BLaER1 treated with 17β-estradiol and CSF1 and Interleukin-3, amounts not matched to agents 10 nM and 100 nM (cell line): ENCODE measurements around the gene YBX1.

Source experiments
- H3K27ac ChIP-seq, 11 experiments: shearing (Covaris generic); formaldehyde crosslinking; 2 replicates each; pipeline ENCODE4 v1.8.1; 2022
- H3K27me3 ChIP-seq, 11 experiments: shearing (Covaris generic); formaldehyde crosslinking; 2 replicates each; pipeline ENCODE4 v1.8.1; 2022
- H3K36me3 ChIP-seq, 11 experiments: shearing (Covaris generic); formaldehyde crosslinking; 2 replicates each; pipeline ENCODE4 v1.8.1; 2022
- H3K4me1 ChIP-seq, 10 experiments: shearing (Covaris generic); formaldehyde crosslinking; 2 replicates each; pipeline ENCODE4 v1.8.1; 2022
- H3K4me2 ChIP-seq, 11 experiments: shearing (Covaris generic); formaldehyde crosslinking; 2 replicates each; pipeline ENCODE4 v1.8.1; 2022
- H3K4me3 ChIP-seq, 10 experiments: shearing (Covaris generic); formaldehyde crosslinking; 2 replicates each; pipeline ENCODE4 v1.8.1; 2022
- H3K9ac ChIP-seq, 11 experiments: shearing (Covaris generic); formaldehyde crosslinking; 2 replicates each; pipeline ENCODE4 v1.8.1; 2022
- H3K9me3 ChIP-seq, 11 experiments: shearing (Covaris generic); formaldehyde crosslinking; replicated peaks in 1 of 11; 2 replicates each; pipeline ENCODE4 v1.8.1; 2022
- H4K20me1 ChIP-seq, 11 experiments: shearing (Covaris generic); formaldehyde crosslinking; 2 replicates each; pipeline ENCODE4 v1.8.1; 2022
- Cebpa-rat ChIP-seq, 11 experiments: shearing (Covaris generic); IDR thresholded peaks; 2 replicates each; pipeline ENCODE4 v1.8.1; 2022

Gene YBX1

DNA sequence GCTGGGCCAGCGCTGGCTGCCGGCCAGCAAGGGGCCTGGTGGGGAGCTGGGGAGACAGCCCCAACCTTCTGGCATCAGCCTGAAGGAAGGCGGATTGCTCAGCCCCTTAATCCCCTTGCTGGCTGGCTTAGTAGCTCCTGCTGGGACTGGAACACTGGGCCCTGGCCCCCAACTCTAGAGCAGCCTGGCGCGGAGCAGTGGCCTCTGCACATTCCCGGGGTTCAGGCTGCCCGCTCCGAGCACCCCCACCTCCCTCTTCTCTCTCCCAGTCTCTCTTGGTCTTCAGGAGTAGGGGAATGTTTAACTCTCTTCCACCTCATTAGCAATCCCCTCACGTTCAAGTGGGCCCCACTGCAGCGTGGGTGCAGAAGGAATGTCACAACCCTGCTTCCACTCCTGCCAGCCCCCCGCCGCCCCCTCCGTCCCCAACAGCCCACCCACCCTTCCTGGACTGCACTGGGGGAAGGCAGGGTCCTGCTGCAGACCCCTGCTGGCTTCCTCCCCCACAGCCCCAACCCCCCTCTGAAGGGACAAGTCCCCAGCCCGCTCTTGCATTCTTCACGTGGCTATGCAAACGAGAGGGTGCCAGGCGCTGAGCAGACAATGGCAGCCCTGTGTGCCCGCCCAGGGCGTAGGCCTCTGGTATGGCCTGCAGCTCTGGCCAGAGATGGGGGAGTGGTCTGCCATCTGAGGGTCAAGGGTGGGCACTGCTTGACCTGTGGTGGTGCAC is 58.8 kb downstream of the YBX1 start:
- no peak overlapping the region for H3K4me3 ChIP-seq
- no peak overlapping the region for H3K4me2 ChIP-seq
- H3K4me1 ChIP-seq = peaks cover 26 to 36% (median 33%) of the 10 kb centered on the region in 10 experiments
- no peak overlapping the region for H3K9ac ChIP-seq
- H3K27ac ChIP-seq = no peak overlapping the region
- H3K36me3 ChIP-seq = peaks cover 5 to 13% (median 9%) of the 10 kb centered on the region in 11 experiments
- H3K9me3 ChIP-seq = no peaks in the 10 kb centered on the region
- peaks cover 0 to 8% (median 0%) of the 10 kb centered on the region in 11 experiments; a peak in 1 of 22 replicates for H4K20me1 ChIP-seq
- no peak for TF ChIP-seq Cebpa-rat (IDR thresholded peaks at IDR 0.05)
- H3K27me3 ChIP-seq = no peaks in the 10 kb centered on the region

DNA sequence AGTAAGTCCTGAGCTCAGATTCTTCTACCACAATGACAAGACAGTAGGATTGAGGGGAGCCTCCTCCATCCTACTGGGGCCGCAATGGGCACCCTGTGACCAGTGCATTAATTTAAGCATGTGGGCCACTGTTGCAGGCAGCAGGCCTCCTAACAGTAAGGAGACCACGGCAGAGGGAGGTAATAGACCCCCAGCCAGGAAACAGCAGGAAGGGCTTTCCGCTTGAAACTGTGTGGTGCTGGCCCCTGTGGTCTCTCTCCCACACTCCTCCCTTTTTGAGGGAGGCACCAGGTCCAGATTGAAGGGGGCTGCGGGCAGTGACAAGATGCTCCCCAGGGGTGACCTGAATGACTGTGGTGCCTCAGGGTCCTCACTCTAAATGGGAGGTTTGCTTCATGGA is 59.5 kb downstream of the YBX1 start:
- no peaks in the 10 kb centered on the region for H3K27me3 ChIP-seq
- peaks cover 12 to 20% (median 16%) of the 10 kb centered on the region in 11 experiments for H3K36me3 ChIP-seq
- H3K9me3 ChIP-seq = no peaks in the 10 kb centered on the region
- H3K4me2 ChIP-seq = no peak overlapping the region
- H3K4me1 ChIP-seq = peaks cover 19 to 30% (median 26%) of the 10 kb centered on the region in 10 experiments
- H3K27ac ChIP-seq = no peak overlapping the region
- H3K4me3 ChIP-seq = no peak overlapping the region
- H3K9ac ChIP-seq = no peak overlapping the region
- TF ChIP-seq Cebpa-rat (IDR thresholded peaks at IDR 0.05) = no peak
- peaks cover 0 to 15% (median 0%) of the 10 kb centered on the region in 11 experiments; a peak in 3 of 22 replicates for H4K20me1 ChIP-seq

DNA sequence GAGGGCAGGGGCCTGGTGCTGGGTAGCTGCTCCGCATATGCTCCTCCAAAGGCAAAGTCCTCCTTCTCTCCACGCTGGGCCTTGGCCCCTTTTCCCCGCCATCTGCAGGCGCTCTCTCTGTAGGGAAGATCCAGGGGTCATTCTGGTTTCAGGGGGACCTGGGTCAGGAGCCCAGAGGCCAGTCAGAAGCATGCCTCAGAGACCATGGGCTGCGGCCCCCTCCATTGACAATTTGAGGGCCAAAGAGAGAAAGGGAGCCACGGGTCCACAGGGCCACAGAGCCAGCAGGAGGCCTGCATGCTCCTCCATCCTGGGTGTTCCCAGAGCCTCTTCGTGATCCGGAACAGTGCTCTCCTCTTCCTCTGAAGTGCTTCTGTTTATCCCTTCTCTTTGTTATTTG is 59.9 kb downstream of the YBX1 start:
- Histone ChIP-seq H3K9me3 (no peaks in the 10 kb centered on the region), H3K4me3 (no peak overlapping the region), H3K4me2 (no peak overlapping the region), H3K4me1 (peaks cover 15 to 25% (median 22%) of the 10 kb centered on the region in 10 experiments), H3K27me3 (no peaks in the 10 kb centered on the region), H3K27ac (no peak overlapping the region), H3K9ac (no peak overlapping the region), H4K20me1 (peaks cover 0 to 20% (median 0%) of the 10 kb centered on the region in 11 experiments; a peak in 4 of 22 replicates), H3K36me3 (peaks cover 17 to 24% (median 20%) of the 10 kb centered on the region in 11 experiments)
- no peak for TF ChIP-seq Cebpa-rat (IDR thresholded peaks at IDR 0.05)

DNA sequence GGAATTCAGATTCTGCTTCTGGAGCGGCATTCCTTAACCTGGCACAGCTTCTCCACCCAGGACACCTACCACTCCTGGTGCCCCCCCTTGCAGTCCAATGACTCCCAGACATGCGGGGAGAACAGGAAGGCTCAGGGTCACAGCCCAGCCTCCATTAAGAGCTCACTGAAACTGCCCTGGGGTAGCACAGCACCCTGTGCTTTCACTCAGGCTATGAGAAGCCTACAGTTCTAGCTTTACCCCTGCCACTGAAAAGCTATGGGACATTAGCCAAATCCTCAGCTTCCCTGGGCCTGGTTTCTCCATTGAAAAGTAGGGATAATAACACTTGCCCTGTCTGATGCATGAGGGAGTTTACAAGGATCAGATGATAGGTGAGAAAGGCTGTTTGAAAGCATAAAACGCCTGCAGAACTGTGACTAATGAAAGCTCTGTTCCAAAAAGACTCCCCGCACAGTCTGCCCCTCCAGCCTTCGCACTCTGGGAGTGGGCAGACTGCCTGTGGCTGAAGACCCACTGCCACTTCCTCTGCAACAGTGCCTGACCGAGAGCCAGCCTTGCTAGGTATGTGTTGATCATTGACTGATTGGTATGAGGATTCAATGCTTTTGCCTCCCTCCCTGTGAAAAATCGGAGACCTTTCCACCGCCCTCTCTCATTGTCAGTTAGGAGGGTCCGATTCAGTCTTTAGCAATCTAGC is 60.5 kb downstream of the YBX1 start:
- peaks cover 0 to 26% (median 0%) of the 10 kb centered on the region in 11 experiments; a peak in 4 of 22 replicates for H4K20me1 ChIP-seq
- no peak overlapping the region for H3K4me3 ChIP-seq
- peaks cover 8 to 19% (median 15%) of the 10 kb centered on the region in 10 experiments for H3K4me1 ChIP-seq
- no peak overlapping the region for H3K9ac ChIP-seq
- H3K27me3 ChIP-seq = no peaks in the 10 kb centered on the region
- H3K36me3 ChIP-seq = peaks cover 23 to 30% (median 26%) of the 10 kb centered on the region in 11 experiments
- no peak overlapping the region for H3K4me2 ChIP-seq
- no peaks in the 10 kb centered on the region for H3K9me3 ChIP-seq
- H3K27ac ChIP-seq = no peak overlapping the region
- TF ChIP-seq Cebpa-rat (IDR thresholded peaks at IDR 0.05) = no peak

DNA sequence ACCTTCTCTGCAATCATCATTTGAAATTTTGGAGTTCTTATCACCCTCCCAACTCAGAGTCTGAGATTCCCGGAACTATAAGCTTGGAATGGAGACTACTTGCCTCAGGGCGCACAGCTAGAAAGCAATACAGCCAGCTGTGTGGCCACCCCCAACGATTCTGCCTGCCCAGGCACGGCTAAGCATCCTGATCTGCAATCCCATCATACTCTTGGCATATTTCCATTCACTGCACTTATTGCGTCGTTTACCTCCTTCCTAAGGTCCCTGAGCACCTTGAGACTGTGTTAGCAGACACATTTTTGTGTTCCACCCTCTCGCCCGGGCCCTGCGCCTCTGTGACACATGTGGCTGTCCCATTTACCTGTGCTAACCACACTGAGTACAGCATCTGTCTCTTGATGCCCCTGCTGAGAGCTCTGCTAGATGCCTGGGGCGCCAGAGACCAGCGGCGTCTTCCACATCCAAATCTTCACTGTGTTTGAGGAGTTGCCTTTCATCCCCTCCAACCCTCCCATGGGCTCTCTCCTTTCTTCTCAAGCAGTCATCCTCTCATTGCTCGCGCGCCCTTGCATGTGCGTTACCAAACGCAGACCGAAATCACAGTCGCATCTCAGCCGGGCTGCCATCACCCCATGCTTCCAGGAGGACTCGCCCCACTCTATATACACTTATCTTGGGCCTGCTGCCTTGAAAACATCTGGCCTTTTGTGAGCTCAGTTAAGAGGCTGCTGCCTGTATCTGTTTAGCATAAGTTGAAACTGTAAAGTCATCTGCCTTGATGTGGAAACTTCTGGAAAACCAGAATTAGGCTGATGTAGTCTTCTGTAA is 61.3 kb downstream of the YBX1 start:
- Histone ChIP-seq H3K36me3 (peaks cover 30 to 38% (median 33%) of the 10 kb centered on the region in 11 experiments), H3K27ac (no peak overlapping the region), H4K20me1 (peaks cover 0 to 34% (median 0%) of the 10 kb centered on the region in 11 experiments; a peak in 4 of 22 replicates), H3K9ac (no peak overlapping the region), H3K4me2 (no peak overlapping the region), H3K27me3 (no peaks in the 10 kb centered on the region), H3K4me1 (peaks cover 7 to 14% (median 9%) of the 10 kb centered on the region in 10 experiments), H3K4me3 (no peak overlapping the region), H3K9me3 (no peaks in the 10 kb centered on the region)
- TF ChIP-seq Cebpa-rat (IDR thresholded peaks at IDR 0.05) = no peak

- H3K27me3 ChIP-seq = no peaks in the 10 kb centered on the region
- peaks cover 2 to 14% (median 5%) of the 10 kb centered on the region in 10 experiments for H3K4me1 ChIP-seq
- no peaks in the 10 kb centered on the region for H3K9me3 ChIP-seq
- no peak overlapping the region for H3K4me2 ChIP-seq
- H3K4me3 ChIP-seq = no peak overlapping the region
- peaks cover 0 to 39% (median 0%) of the 10 kb centered on the region in 11 experiments; a peak in 5 of 22 replicates for H4K20me1 ChIP-seq
- H3K27ac ChIP-seq = no peak overlapping the region
- H3K36me3 ChIP-seq = peaks cover 32 to 44% (median 39%) of the 10 kb centered on the region in 11 experiments
- H3K9ac ChIP-seq = no peak overlapping the region
- no peak for TF ChIP-seq Cebpa-rat (IDR thresholded peaks at IDR 0.05)
These were observed 61.9 kb downstream of the YBX1 start for GRCh38 chr1:42744148-42744413.

GRCh38 chr1:42745851-42746250 is 63.6 kb downstream of the YBX1 start:
- no peaks in the 10 kb centered on the region for H3K27me3 ChIP-seq
- H3K9ac ChIP-seq = no peak overlapping the region
- peaks cover 0 to 43% (median 0%) of the 10 kb centered on the region in 11 experiments; a peak in 5 of 22 replicates for H4K20me1 ChIP-seq
- no peak overlapping the region for H3K27ac ChIP-seq
- no peak for TF ChIP-seq Cebpa-rat (IDR thresholded peaks at IDR 0.05)
- H3K4me3 ChIP-seq = no peak overlapping the region
- peaks cover 0 to 25% (median 0%) of the 10 kb centered on the region in 10 experiments; a peak in 8 of 20 replicates for H3K4me1 ChIP-seq
- H3K36me3 ChIP-seq = peaks cover 44 to 57% (median 51%) of the 10 kb centered on the region in 11 experiments
- H3K9me3 ChIP-seq = no peaks in the 10 kb centered on the region
- no peak overlapping the region for H3K4me2 ChIP-seq

DNA sequence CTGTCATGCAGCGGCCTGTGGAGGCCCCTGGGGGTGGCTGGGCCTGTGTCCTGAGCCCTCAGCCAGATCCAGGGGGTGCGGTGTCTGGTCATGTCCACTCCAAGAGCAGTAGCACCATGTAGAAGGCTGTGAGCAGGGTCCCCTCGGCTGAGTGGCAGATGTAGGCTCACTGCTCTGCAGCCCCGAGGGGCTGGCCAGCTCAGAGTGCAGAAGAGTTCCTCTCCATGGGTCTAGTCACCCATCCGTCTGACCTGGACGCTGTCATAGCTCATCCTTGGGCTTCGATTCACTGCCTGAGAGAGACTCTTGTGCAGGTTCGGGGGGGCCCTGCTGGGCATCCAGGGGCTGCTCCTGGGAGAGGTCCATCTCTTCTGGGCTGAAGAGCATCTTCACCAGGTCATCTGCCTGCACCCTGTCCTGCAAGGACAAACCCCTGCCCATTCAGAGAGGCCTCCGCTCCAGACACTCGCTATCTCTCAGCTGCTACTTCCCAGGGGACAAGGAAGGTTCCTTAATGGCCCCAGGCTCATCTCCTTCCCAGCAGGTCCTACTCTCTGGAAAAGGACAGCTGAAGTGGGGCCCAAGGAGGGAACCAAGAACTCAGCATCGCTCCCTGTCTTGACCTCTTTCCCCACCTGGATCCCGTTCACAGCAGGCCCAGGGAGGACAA is 64.4 kb downstream of the YBX1 start:
- H3K4me1 ChIP-seq = peaks cover 0 to 25% (median 0%) of the 10 kb centered on the region in 10 experiments; a peak in 8 of 20 replicates
- H4K20me1 ChIP-seq = peaks cover 0 to 43% (median 0%) of the 10 kb centered on the region in 11 experiments; a peak in 5 of 22 replicates
- no peak for TF ChIP-seq Cebpa-rat (IDR thresholded peaks at IDR 0.05)
- no peaks in the 10 kb centered on the region for H3K27me3 ChIP-seq
- H3K9me3 ChIP-seq = peaks cover under 1 to 2% (median 2%) of the 10 kb centered on the region in 11 experiments; a peak in 20 of 22 replicates
- no peak overlapping the region for H3K4me2 ChIP-seq
- no peak overlapping the region for H3K27ac ChIP-seq
- no peak overlapping the region for H3K9ac ChIP-seq
- peaks cover 46 to 58% (median 53%) of the 10 kb centered on the region in 11 experiments for H3K36me3 ChIP-seq
- no peak overlapping the region for H3K4me3 ChIP-seq
